PC-3 (cell line): ENCODE results near the gene PER2.

ENCODE experiments used
- CTCF ChIP-seq: fragments of 300-600 bp; sonication (generic); conservative IDR thresholded peaks from 2 replicates; pipeline ENCODE4 v1.5.1; 2017; ENCODE audit warnings: antibody characterized with exemption, low read depth, mild to moderate bottlenecking, low read length
- EZH2 ChIP-seq: fragments of 300-600 bp; sonication (generic); IDR thresholded peaks from one replicate; pipeline ENCODE4 v1.6.1; 2017; ENCODE audit warnings: antibody characterized with exemption, mild to moderate bottlenecking, low read length; ENCODE audit not compliant: unreplicated experiment
- EZH2phosphoT487 ChIP-seq: fragments of 300-600 bp; sonication (generic); IDR thresholded peaks from 2 replicates; pipeline ENCODE4 v1.6.1; 2018; ENCODE audit warnings: mild to moderate bottlenecking, antibody characterized with exemption, low read length, borderline replicate concordance

- no peak for TF ChIP-seq CTCF
- TF ChIP-seq EZH2, result no peak
- no peak for TF ChIP-seq EZH2phosphoT487
Measured at GRCh38 chr2:238327751-238328150, 39.3 kb upstream of the PER2 start.
